Adrenal gland (tissue), 12 donors: Measurements from ENCODE around the gene LEMD1. TPM values are rescaled to one million over a fixed set of nuclear protein-coding genes. Genes with fewer than 3 reads are reported as not detected.
A peak's percentile ranks its signal among the peaks of the same experiment; 100 is the strongest.

Experiments
- DNase-seq, 7 donors: peaks; one replicate each; pipeline ENCODE4 v3.0.0-alpha.2; 2019 to 2020
- H3K27ac ChIP-seq, 5 donors: fragments of 200-600 bp; sonication (generic) in 4 of 5; 1 replicate in 3 of 5; 2 replicates in 2 of 5; pipeline versions ENCODE4 v1.5.1 to v1.8.0; 2016 to 2020; ENCODE audit warnings: mild to moderate bottlenecking in 1 of 5
- H3K27me3 ChIP-seq: fragments of 200-600 bp; 2 replicates; pipeline ENCODE4 v1.8.0; 2021
- H3K36me3 ChIP-seq, 2 donors: fragments of 200-600 bp; replicated peaks in 1 of 2; 1 replicate in 1 of 2; 2 replicates in 1 of 2; pipeline versions ENCODE4 v1.5.1 to v1.8.0; 2018 to 2022
- H3K4me1 ChIP-seq, 2 donors: fragments of 200-600 bp; replicated peaks in 1 of 2; 1 replicate in 1 of 2; 2 replicates in 1 of 2; pipeline versions ENCODE4 v1.5.1 to v1.8.0; 2018 to 2021
- H3K4me3 ChIP-seq, 4 donors: fragments of 200-600 bp; sonication (generic) in 3 of 4; one replicate each; pipeline ENCODE4 v1.5.1; 2016 to 2018
- H3K9me3 ChIP-seq, 3 donors: fragments of 200-600 bp; sonication (generic) in 1 of 3; replicated peaks in 1 of 3; 1 replicate in 2 of 3; 2 replicates in 1 of 3; pipeline versions ENCODE4 v1.5.1 to v1.8.0; 2016 to 2021
- POLR2A ChIP-seq, 2 donors: fragments of 450-650 bp; IDR thresholded peaks; one replicate each; pipeline ENCODE4 v1.6.1; 2017; ENCODE audit warnings: antibody characterized with exemption in 2 of 2, mild to moderate bottlenecking in 2 of 2, moderate library complexity in 1 of 2
- WGBS, 4 donors: extraction: QIAGEN DNeasy Blood & Tissue Kit in 2 of 4; methylation state at CpG; one replicate each; pipeline versions ENCODE4 v1.1.5 to v1.1.7; 2013 to 2017; 5-methylcytosine and 5-hydroxymethylcytosine counted together
- intact Hi-C, 2 donors: fragments of 100-400 bp; cut with DNase I; formaldehyde crosslinking; loops; one replicate each; pipeline versions ENCODE4 v1.14.1 to v1.15.0; 2022 to 2023
- polyA plus RNA-seq, 3 donors: library from polyadenylated mRNA; stranded (reverse); fragments of 200-250 nt in 2 of 3; fragments of 350-450 nt in 1 of 3; fragmentation: Illumina TruSeq in 1 of 3; extraction: RNeasy Lipid Tissue Mini Kit (QIAGEN cat#74804) in 1 of 3; gene quantifications; one replicate each; pipeline ENCODE4 v1.2.3, GENCODE V29; 2013 to 2014
- total RNA-seq, 9 donors: library from RNA; depleted of rRNA in 4 of 9; stranded (reverse); fragments of >200 nt in 4 of 9; fragments of 120-200 nt in 1 of 9; fragmentation: NEBNext Ultra II Directional in 1 of 9; extraction: Animal tissue kit (Norgen Biotek cat#: 25700) in 1 of 9; gene quantifications; one replicate each; pipeline versions ENCODE4 v1.1.0 to v1.2.4, GENCODE V29; 2013 to 2023
- TF ChIP-seq, protein P1 (sequence below), 6 experiments: fragments of 450-650 bp in 4 of 6; fragments of 200-600 bp in 2 of 6; sonication (generic) in 1 of 6; IDR thresholded peaks; 1 replicate in 5 of 6; 2 replicates in 1 of 6; pipeline versions ENCODE4 v1.5.1 to v1.8.0; 2016 to 2021; ENCODE audit warnings: antibody characterized with exemption in 6 of 6, mild to moderate bottlenecking in 2 of 6, moderate library complexity in 1 of 6
- donor health status: healthy with polysubstance abuse.
- donor health status: Bipolar disorder and iron deficiency.
- donor health status: DM: yes; HTN: yes; CAD: no.
- donor health status: DM: no; HTN: no; CAD: no.
- donor health status: DM: no; HTN: no; CAD: no.
- donor health status: DM: yes; HTN: yes; CAD: no.

The LEMD1 gene
- total and polyA plus RNA-seq, 12 donors, result 0.64 TPM; not detected in 11

DNA sequence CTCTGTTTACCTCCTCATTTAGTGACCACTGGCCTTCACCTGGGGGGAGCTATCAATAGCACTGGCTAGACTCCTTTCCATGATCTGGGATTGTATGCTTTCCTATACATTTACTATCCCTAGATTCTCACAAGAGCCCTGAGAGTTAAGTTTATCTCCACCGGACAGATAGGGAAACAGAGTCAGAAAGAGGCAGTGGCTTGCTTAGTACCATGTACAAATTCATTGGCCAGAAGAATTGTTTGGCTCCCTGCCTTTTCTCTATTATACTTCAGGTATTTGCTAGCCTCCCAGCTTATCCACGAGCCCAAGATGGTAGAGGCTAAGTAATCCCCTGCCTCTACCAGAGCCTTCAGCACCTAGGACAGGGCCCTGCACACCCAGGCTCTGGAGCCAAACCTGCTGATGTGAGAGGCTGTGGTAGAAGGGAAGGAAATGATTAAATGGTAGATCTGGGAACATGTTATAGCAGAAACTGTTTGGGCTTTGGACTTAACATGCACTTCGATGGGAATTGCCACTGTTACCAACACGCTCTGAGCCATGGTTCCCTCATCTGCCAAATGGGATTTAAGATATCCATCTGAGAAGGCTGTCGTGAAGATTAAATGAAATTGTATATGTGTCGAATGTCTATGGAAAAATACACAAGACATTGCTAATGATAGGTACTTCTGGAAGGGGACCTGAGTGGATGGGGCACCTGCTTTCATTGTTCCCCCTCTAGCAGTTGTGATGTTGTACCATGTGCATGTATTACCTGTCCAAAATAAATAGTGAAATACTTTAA lies 37.1 kb upstream of the LEMD1 start:
- Histone ChIP-seq H3K4me3 (no peak overlapping the region), H3K27me3 (peaks cover 46% of the 10 kb centered on the region), H3K9me3 (no peaks in the 10 kb centered on the region), H3K36me3 (no peaks in the 10 kb centered on the region), H3K4me1 (peaks cover 0 to 21% of the 10 kb centered on the region in 2 donors), H3K27ac (no peak overlapping the region)
- TF ChIP-seq, protein P1, sequence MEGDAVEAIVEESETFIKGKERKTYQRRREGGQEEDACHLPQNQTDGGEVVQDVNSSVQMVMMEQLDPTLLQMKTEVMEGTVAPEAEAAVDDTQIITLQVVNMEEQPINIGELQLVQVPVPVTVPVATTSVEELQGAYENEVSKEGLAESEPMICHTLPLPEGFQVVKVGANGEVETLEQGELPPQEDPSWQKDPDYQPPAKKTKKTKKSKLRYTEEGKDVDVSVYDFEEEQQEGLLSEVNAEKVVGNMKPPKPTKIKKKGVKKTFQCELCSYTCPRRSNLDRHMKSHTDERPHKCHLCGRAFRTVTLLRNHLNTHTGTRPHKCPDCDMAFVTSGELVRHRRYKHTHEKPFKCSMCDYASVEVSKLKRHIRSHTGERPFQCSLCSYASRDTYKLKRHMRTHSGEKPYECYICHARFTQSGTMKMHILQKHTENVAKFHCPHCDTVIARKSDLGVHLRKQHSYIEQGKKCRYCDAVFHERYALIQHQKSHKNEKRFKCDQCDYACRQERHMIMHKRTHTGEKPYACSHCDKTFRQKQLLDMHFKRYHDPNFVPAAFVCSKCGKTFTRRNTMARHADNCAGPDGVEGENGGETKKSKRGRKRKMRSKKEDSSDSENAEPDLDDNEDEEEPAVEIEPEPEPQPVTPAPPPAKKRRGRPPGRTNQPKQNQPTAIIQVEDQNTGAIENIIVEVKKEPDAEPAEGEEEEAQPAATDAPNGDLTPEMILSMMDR (IDR thresholded peaks at IDR 0.05), result no peak
- no peak for TF ChIP-seq POLR2A (IDR thresholded peaks at IDR 0.05)
- DNase-seq, result peak in 5 of 7 donors; percentile 38 to 52 (median 47)
- intact Hi-C loops, result no loop called here
- 53 to 58% (median 56%) methylated on average over 6 of the region's 6 CpGs for WGBS, 4 donors

DNA sequence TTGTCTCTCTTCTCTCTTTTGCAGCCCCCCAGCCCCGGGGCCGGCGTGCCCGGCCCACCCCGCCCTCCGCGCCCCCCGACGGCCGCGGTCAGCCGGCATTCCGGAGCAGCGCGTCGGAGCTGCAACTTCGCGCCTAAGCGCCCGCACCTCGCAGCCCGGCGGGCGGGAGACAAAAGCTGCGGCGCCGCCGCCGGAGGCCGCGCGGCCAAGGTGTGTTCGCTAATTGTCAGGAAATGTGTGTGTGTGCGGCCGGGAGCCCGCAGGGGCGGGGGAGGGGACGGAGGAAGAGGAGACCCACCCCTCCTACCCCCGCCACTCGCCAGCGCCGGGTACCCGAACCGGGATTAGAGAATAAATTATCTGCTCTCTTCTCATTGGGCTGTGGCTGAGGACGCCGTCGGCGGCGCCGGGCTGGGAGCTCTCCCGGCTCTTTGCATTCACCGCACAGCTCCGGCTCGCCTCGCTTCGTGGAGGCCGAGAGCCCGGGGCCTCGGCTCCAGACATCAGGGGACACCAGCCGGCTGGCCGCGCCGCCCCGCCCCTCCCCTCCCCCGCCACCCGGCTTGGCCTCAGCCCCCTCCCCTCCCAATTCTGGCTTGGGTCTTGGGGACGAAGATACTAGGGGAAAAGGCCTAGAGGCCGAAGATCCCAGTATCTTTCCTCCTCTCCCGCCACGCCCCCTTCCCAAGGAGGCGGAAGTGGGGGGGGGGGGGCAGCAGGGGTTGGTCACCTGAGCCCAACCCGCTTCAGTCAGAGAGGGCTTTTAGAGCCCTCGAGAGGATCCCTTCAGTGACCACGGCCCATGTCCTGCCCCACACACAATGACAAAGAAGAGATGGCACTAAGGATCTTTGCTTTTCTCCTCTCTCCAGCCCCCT lies 35.3 kb upstream of the LEMD1 start:
- intact Hi-C loops, result no loop called here
- Histone ChIP-seq H3K27ac (no peak overlapping the region), H3K4me1 (peaks cover 0 to 21% of the 10 kb centered on the region in 2 donors), H3K4me3 (peak overlapping the region in 1 of 4 donors; percentile 26), H3K27me3 (peaks cover 54% of the 10 kb centered on the region), H3K9me3 (no peaks in the 10 kb centered on the region), H3K36me3 (no peaks in the 10 kb centered on the region)
- TF ChIP-seq, protein P1 (IDR thresholded peaks at IDR 0.05), result no peak
- no peak for TF ChIP-seq POLR2A (IDR thresholded peaks at IDR 0.05)
- DNase-seq, result no peak
- WGBS, 4 donors, result 2 to 7% (median 3%) methylated on average over 16 to 74 of the region's 74 CpGs

DNA sequence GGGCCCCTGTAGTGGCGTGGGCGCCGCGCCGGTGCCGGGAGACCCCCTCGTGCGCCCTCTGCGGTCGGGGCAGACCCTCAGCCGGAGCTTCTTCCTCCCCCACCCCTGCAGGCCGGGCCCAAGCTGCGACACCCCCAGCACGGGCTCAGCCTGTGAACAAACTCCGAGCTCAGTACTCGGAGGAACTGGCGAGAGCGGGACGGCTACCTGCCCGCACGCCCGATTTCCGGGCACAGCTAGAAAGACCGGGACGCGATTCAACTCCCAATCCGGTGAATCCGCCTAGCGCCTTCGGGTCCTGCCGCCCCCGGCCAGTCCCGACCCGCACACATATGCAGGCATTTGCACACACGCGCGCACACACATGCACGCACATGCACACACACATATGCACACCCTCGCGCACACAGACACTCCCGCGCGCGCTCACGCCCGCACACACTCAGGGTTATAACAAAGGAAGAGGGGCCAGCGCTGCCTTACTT lies 34.6 kb upstream of the LEMD1 start:
- H3K4me1 ChIP-seq, result peaks cover 0 to 21% of the 10 kb centered on the region in 2 donors
- H3K27me3 ChIP-seq, result peaks cover 57% of the 10 kb centered on the region
- TF ChIP-seq, protein P1 (IDR thresholded peaks at IDR 0.05), result no peak
- no peak for TF ChIP-seq POLR2A (IDR thresholded peaks at IDR 0.05)
- intact Hi-C loops, result no loop called here
- H3K27ac ChIP-seq, result no peak overlapping the region
- H3K4me3 ChIP-seq, result peak overlapping the region in 1 of 4 donors; percentile 26
- DNase-seq, result no peak
- no peaks in the 10 kb centered on the region for H3K36me3 ChIP-seq
- 0 to 2% (median 1%) methylated on average over 15 to 47 of the region's 47 CpGs for WGBS, 4 donors
- H3K9me3 ChIP-seq, result no peaks in the 10 kb centered on the region
